ENCODE measurements around the gene TMEM255B. TPM values are rescaled to one million over a fixed set of nuclear protein-coding genes. Genes with fewer than 3 reads are reported as not detected.
A peak's percentile ranks its signal among the peaks of the same experiment; 100 is the strongest.

TMEM255B gene
- total and polyA plus RNA-seq, 4 experiments from 2014 or later, result 0.07 to 1.00 (median 0.90) TPM; not detected in 1

DNA sequence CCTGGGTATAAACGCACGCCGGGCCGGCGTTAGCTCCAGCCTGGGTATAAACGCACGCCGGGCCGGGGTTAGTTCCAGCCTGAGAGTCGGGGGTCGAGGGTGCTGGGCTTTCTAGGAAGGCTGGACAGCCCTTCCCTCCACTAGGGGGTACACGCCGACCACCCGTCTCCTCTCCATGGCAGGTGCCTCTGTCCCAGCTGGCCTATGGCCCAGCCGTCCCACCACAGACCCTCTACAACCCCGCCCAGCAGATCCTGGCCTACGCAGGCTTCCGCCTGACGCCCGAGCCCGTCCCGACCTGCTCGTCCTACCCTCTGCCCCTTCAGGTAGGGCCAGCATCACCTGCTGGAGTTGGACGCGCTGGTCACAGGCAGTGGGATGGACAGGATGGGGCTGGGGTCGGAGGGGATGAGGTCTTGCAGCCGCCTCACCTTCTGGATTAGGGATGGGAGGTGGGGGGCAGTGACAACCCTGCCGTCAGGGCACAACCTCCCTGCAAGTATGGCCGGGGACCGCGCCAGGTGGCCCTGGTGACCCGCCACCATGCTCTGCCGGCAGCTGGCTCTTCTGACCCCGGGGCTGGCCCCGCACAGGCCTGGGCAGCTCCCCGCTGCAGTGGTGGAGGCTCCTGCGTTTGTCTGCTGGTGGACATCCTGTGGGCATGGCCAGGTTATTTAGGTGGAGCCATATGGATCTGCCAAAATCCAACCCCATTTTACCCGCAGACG is 45.8 kb downstream of the TMEM255B start:
- H3K27me3 Mint-ChIP-seq, result no peaks in the 10 kb centered on the region
- no peak for DNase-seq
- no peaks in the 10 kb centered on the region for H3K36me3 Mint-ChIP-seq
- Histone ChIP-seq H3K9me3 (ENCODE audit: control insufficient read depth in 1 of 2, low read length in 2 of 2) (peaks cover 0 to 6% of the 10 kb centered on the region in 2 donors), H3K4me1 (ENCODE audit: insufficient read depth, low read length) (no peaks in the 10 kb centered on the region), H3K27ac (ENCODE audit: low read depth, low read length) (no peak overlapping the region), H3K27me3 (ENCODE audit: insufficient read depth, low read length) (no peaks in the 10 kb centered on the region), H3K4me3 (ENCODE audit: low read length in 2 of 2) (no peak overlapping the region), H3K36me3 (ENCODE audit: insufficient read depth, low read length) (no peaks in the 10 kb centered on the region)
- H3K27ac Mint-ChIP-seq, result no peak overlapping the region
- POLR2A ChIA-PET (ENCODE audit: partially characterized antibody), result no interaction called here
- CTCF ChIA-PET (ENCODE audit: partially characterized antibody), result no interaction called here
- intact Hi-C loops (cut with micrococcal nuclease), result no loop called here
- no peaks in the 10 kb centered on the region for H3K4me1 Mint-ChIP-seq
- H3K4me3 Mint-ChIP-seq, result no peak overlapping the region
- peaks cover 0 to 11% (median 6%) of the 10 kb centered on the region in 8 donors for H3K9me3 Mint-ChIP-seq

DNA sequence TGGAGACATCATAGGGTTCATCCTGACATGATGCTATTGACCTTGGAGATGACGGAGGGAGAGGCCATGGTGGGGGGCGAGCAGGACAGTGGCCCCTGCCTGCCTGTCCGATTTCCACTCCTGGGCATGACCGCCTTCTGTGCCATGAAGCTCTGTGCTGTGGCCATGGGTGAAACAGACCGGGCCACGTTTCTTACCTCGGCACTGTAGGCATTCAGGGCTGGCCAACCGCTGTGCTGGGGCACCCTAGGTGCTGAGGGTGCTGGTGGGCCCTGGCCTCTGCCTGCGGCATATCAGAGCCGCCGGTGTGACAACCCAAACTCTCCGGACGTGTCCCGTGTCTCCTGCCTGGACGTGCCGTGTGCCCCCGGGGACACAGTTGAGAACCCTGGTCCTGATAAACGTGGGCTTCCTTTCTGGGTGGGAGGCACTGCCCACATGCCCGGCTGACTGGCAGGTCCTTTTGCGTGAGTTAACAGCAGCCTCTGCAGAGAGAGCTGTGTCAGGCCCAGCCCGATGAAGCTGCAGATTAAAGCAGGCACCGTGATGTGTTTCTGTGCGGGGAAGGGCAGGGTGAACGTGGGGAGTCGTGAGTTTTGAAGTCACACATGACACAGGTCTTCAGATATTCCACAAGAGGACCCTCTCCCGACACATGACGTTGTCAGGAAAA is 46.5 kb downstream of the TMEM255B start:
- Mint-ChIP-seq H3K27ac (no peak overlapping the region), H3K27me3 (no peaks in the 10 kb centered on the region), H3K9me3 (peaks cover 0 to 15% (median 7%) of the 10 kb centered on the region in 8 donors), H3K4me3 (no peak overlapping the region), H3K36me3 (no peaks in the 10 kb centered on the region), H3K4me1 (no peaks in the 10 kb centered on the region)
- no peak for DNase-seq
- Histone ChIP-seq H3K4me1 (ENCODE audit: insufficient read depth, low read length) (no peaks in the 10 kb centered on the region), H3K9me3 (ENCODE audit: control insufficient read depth in 1 of 2, low read length in 2 of 2) (peaks cover 0 to 6% of the 10 kb centered on the region in 2 donors), H3K4me3 (ENCODE audit: low read length in 2 of 2) (no peak overlapping the region), H3K36me3 (ENCODE audit: insufficient read depth, low read length) (no peaks in the 10 kb centered on the region), H3K27me3 (ENCODE audit: insufficient read depth, low read length) (no peaks in the 10 kb centered on the region), H3K27ac (ENCODE audit: low read depth, low read length) (no peak overlapping the region)
- CTCF ChIA-PET (ENCODE audit: partially characterized antibody), result no interaction called here
- intact Hi-C loops (cut with micrococcal nuclease), result no loop called here
- POLR2A ChIA-PET (ENCODE audit: partially characterized antibody), result no interaction called here

- no peak overlapping the region for H3K27ac ChIP-seq (ENCODE audit: low read depth, low read length)
- POLR2A ChIA-PET (ENCODE audit: partially characterized antibody), result no interaction called here
- intact Hi-C loops (cut with micrococcal nuclease), result no loop called here
- Mint-ChIP-seq H3K36me3 (no peaks in the 10 kb centered on the region), H3K4me1 (no peaks in the 10 kb centered on the region), H3K4me3 (no peak overlapping the region), H3K27me3 (no peaks in the 10 kb centered on the region), H3K27ac (no peak overlapping the region), H3K9me3 (peaks cover 0 to 15% (median 7%) of the 10 kb centered on the region in 8 donors)
- H3K4me1 ChIP-seq (ENCODE audit: insufficient read depth, low read length), result no peaks in the 10 kb centered on the region
- no peaks in the 10 kb centered on the region for H3K36me3 ChIP-seq (ENCODE audit: insufficient read depth, low read length)
- H3K4me3 ChIP-seq (ENCODE audit: low read length in 2 of 2), result no peak overlapping the region
- CTCF ChIA-PET (ENCODE audit: partially characterized antibody), result no interaction called here
- peaks cover 0 to 6% of the 10 kb centered on the region in 2 donors for H3K9me3 ChIP-seq (ENCODE audit: control insufficient read depth in 1 of 2, low read length in 2 of 2)
- no peaks in the 10 kb centered on the region for H3K27me3 ChIP-seq (ENCODE audit: insufficient read depth, low read length)
- DNase-seq, result no peak
Observed at GRCh38 chr13:113806104-113806471, 47.1 kb downstream of the TMEM255B start.

- H3K9me3 Mint-ChIP-seq, result peaks cover 0 to 15% (median 7%) of the 10 kb centered on the region in 8 donors
- H3K27ac Mint-ChIP-seq, result no peak overlapping the region
- Histone ChIP-seq H3K27me3 (ENCODE audit: insufficient read depth, low read length) (no peaks in the 10 kb centered on the region), H3K36me3 (ENCODE audit: insufficient read depth, low read length) (no peaks in the 10 kb centered on the region), H3K4me3 (ENCODE audit: low read length in 2 of 2) (no peak overlapping the region), H3K9me3 (ENCODE audit: control insufficient read depth in 1 of 2, low read length in 2 of 2) (peaks cover 0 to 6% of the 10 kb centered on the region in 2 donors), H3K4me1 (ENCODE audit: insufficient read depth, low read length) (no peaks in the 10 kb centered on the region), H3K27ac (ENCODE audit: low read depth, low read length) (no peak overlapping the region)
- intact Hi-C loops (cut with micrococcal nuclease), result no loop called here
- H3K4me1 Mint-ChIP-seq, result no peaks in the 10 kb centered on the region
- ChIA-PET POLR2A (ENCODE audit: partially characterized antibody) (no interaction called here), CTCF (ENCODE audit: partially characterized antibody) (no interaction called here)
- no peaks in the 10 kb centered on the region for H3K27me3 Mint-ChIP-seq
- H3K36me3 Mint-ChIP-seq, result no peaks in the 10 kb centered on the region
- DNase-seq, result no peak
- no peak overlapping the region for H3K4me3 Mint-ChIP-seq
Observed at GRCh38 chr13:113806526-113806925, 47.5 kb downstream of the TMEM255B start.

- H3K4me3 ChIP-seq (ENCODE audit: low read length in 2 of 2), result no peak overlapping the region
- Mint-ChIP-seq H3K4me3 (no peak overlapping the region), H3K27ac (peak overlapping the region in 3 of 7 donors; percentile 59 to 81 (median 61)), H3K9me3 (peaks cover 0 to 15% (median 7%) of the 10 kb centered on the region in 8 donors), H3K27me3 (no peaks in the 10 kb centered on the region), H3K36me3 (no peaks in the 10 kb centered on the region), H3K4me1 (no peaks in the 10 kb centered on the region)
- H3K9me3 ChIP-seq (ENCODE audit: control insufficient read depth in 1 of 2, low read length in 2 of 2), result peaks cover 0 to 6% of the 10 kb centered on the region in 2 donors
- H3K27ac ChIP-seq (ENCODE audit: low read depth, low read length), result no peak overlapping the region
- ChIA-PET POLR2A (ENCODE audit: partially characterized antibody) (no interaction called here), CTCF (ENCODE audit: partially characterized antibody) (no interaction called here)
- no peak for DNase-seq
- no peaks in the 10 kb centered on the region for H3K4me1 ChIP-seq (ENCODE audit: insufficient read depth, low read length)
- H3K36me3 ChIP-seq (ENCODE audit: insufficient read depth, low read length), result no peaks in the 10 kb centered on the region
- intact Hi-C loops (cut with micrococcal nuclease), result no loop called here
- H3K27me3 ChIP-seq (ENCODE audit: insufficient read depth, low read length), result no peaks in the 10 kb centered on the region
Observed at GRCh38 chr13:113808058-113808834, 49.2 kb downstream of the TMEM255B start.

DNA sequence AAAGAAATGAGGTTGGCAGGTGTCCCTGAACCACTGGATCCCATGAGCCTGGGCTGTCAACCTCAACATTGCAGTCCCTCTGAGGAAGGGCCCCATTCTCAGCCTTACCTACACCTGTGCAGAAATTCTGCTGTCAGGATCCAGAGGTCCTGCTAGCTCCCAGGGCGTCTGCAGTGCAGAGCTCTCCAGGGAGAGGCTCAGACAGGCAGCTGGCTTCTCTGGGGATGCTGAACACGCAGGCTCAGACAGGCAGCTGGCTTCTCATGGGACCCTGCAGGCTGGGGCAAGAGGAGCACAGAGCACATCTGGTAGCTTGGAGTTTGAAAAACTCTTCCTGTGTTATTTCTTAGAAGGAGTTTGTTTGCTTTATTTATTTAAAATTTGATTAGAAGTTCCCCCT is 50.9 kb downstream of the TMEM255B start:
- CTCF ChIA-PET (ENCODE audit: partially characterized antibody), result no interaction called here
- H3K27me3 Mint-ChIP-seq, result no peaks in the 10 kb centered on the region
- peaks cover 0 to 15% (median 7%) of the 10 kb centered on the region in 8 donors for H3K9me3 Mint-ChIP-seq
- POLR2A ChIA-PET (ENCODE audit: partially characterized antibody), result no interaction called here
- peaks cover 0 to 6% of the 10 kb centered on the region in 2 donors for H3K9me3 ChIP-seq (ENCODE audit: control insufficient read depth in 1 of 2, low read length in 2 of 2)
- H3K36me3 Mint-ChIP-seq, result no peaks in the 10 kb centered on the region
- intact Hi-C loops (cut with micrococcal nuclease), result no loop called here
- H3K36me3 ChIP-seq (ENCODE audit: insufficient read depth, low read length), result no peaks in the 10 kb centered on the region
- no peak for DNase-seq
- H3K4me3 ChIP-seq (ENCODE audit: low read length in 2 of 2), result no peak overlapping the region
- H3K4me1 Mint-ChIP-seq, result peaks cover 0 to 2% (median under 1%) of the 10 kb centered on the region in 4 donors
- H3K4me1 ChIP-seq (ENCODE audit: insufficient read depth, low read length), result no peaks in the 10 kb centered on the region
- H3K27ac ChIP-seq (ENCODE audit: low read depth, low read length), result no peak overlapping the region
- H3K27ac Mint-ChIP-seq, result no peak overlapping the region
- no peaks in the 10 kb centered on the region for H3K27me3 ChIP-seq (ENCODE audit: insufficient read depth, low read length)
- H3K4me3 Mint-ChIP-seq, result no peak overlapping the region

GRCh38 chr13:113810640-113811039 is 51.6 kb downstream of the TMEM255B start:
- no peaks in the 10 kb centered on the region for H3K36me3 Mint-ChIP-seq
- DNase-seq, result no peak
- H3K27ac ChIP-seq (ENCODE audit: low read depth, low read length), result no peak overlapping the region
- peaks cover 0 to 6% of the 10 kb centered on the region in 2 donors for H3K9me3 ChIP-seq (ENCODE audit: control insufficient read depth in 1 of 2, low read length in 2 of 2)
- no peaks in the 10 kb centered on the region for H3K27me3 ChIP-seq (ENCODE audit: insufficient read depth, low read length)
- no peak overlapping the region for H3K4me3 Mint-ChIP-seq
- POLR2A ChIA-PET (ENCODE audit: partially characterized antibody), result no interaction called here
- peaks cover 4 to 8% (median 5%) of the 10 kb centered on the region in 4 donors for H3K4me1 Mint-ChIP-seq
- no peaks in the 10 kb centered on the region for H3K36me3 ChIP-seq (ENCODE audit: insufficient read depth, low read length)
- no peaks in the 10 kb centered on the region for H3K27me3 Mint-ChIP-seq
- H3K27ac Mint-ChIP-seq, result no peak overlapping the region
- CTCF ChIA-PET (ENCODE audit: partially characterized antibody), result no interaction called here
- peaks cover 0 to 17% (median 8%) of the 10 kb centered on the region in 8 donors for H3K9me3 Mint-ChIP-seq
- intact Hi-C loops (cut with micrococcal nuclease), result no loop called here
- H3K4me1 ChIP-seq (ENCODE audit: insufficient read depth, low read length), result peaks cover 2% of the 10 kb centered on the region
- no peak overlapping the region for H3K4me3 ChIP-seq (ENCODE audit: low read length in 2 of 2)

Measured in CD4-positive, alpha-beta memory T cell (primary cell).